Prostate gland (tissue), 2 donors: Measurements from ENCODE around the gene SLIT3.

Experiments used
- POLR2A ChIP-seq: fragments of 450-650 bp; IDR thresholded peaks from one replicate; pipeline ENCODE4 v1.6.1; 2016; ENCODE audit warnings: antibody characterized with exemption, mild to moderate bottlenecking
- POLR2AphosphoS5 ChIP-seq: sonication (generic); formaldehyde crosslinking; IDR thresholded peaks from one replicate; pipeline ENCODE4 v1.6.1; 2017; ENCODE audit warnings: antibody characterized with exemption
- TF ChIP-seq, protein P1 (sequence below), 4 experiments: fragments of 200-600 bp in 2 of 4; fragments of 450-650 bp in 2 of 4; sonication (generic) in 2 of 4; IDR thresholded peaks; 1 replicate in 3 of 4; 2 replicates in 1 of 4; pipeline ENCODE4 v1.5.1; 2016 to 2019; ENCODE audit warnings: antibody characterized with exemption in 4 of 4, mild to moderate bottlenecking in 2 of 4, moderate library complexity in 2 of 4

DNA sequence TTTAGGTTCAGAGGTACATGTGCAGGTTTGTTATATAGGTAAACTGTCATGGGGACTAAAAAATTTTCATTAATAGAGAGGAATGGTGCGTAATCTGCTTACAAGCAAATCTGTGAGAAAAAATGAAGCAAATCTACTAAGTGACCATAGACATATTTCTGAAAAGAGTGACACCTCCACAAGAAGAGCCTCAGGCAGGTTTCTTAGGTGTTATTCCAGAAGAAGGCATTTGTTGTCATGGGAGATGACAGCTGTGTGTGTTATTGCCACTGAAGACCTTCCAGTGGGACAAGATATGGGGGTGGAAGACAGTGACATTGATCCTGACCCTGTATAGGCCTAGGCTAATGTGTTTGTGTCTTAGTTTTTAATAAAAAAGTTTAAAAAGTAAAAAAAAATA lies 652.9 kb downstream of the SLIT3 start:
- TF ChIP-seq POLR2AphosphoS5 (no peak), POLR2A (no peak)
- TF ChIP-seq, protein P1, sequence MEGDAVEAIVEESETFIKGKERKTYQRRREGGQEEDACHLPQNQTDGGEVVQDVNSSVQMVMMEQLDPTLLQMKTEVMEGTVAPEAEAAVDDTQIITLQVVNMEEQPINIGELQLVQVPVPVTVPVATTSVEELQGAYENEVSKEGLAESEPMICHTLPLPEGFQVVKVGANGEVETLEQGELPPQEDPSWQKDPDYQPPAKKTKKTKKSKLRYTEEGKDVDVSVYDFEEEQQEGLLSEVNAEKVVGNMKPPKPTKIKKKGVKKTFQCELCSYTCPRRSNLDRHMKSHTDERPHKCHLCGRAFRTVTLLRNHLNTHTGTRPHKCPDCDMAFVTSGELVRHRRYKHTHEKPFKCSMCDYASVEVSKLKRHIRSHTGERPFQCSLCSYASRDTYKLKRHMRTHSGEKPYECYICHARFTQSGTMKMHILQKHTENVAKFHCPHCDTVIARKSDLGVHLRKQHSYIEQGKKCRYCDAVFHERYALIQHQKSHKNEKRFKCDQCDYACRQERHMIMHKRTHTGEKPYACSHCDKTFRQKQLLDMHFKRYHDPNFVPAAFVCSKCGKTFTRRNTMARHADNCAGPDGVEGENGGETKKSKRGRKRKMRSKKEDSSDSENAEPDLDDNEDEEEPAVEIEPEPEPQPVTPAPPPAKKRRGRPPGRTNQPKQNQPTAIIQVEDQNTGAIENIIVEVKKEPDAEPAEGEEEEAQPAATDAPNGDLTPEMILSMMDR (IDR thresholded peaks at IDR 0.05), result no peak
